Putamen (tissue), 1 donor: ENCODE measurements around the gene RPS28.
"Not testable (repeated sequence)": the region's sequence is repeated elsewhere in the genome, so short reads cannot be mapped to it uniquely, and the experiment has no call there.

Source experiments
- DNase-seq: peaks from one replicate; pipeline ENCODE4 v3.0.0-alpha.2; 2016; ENCODE audit warnings: low spot score

RPS28 gene

DNA sequence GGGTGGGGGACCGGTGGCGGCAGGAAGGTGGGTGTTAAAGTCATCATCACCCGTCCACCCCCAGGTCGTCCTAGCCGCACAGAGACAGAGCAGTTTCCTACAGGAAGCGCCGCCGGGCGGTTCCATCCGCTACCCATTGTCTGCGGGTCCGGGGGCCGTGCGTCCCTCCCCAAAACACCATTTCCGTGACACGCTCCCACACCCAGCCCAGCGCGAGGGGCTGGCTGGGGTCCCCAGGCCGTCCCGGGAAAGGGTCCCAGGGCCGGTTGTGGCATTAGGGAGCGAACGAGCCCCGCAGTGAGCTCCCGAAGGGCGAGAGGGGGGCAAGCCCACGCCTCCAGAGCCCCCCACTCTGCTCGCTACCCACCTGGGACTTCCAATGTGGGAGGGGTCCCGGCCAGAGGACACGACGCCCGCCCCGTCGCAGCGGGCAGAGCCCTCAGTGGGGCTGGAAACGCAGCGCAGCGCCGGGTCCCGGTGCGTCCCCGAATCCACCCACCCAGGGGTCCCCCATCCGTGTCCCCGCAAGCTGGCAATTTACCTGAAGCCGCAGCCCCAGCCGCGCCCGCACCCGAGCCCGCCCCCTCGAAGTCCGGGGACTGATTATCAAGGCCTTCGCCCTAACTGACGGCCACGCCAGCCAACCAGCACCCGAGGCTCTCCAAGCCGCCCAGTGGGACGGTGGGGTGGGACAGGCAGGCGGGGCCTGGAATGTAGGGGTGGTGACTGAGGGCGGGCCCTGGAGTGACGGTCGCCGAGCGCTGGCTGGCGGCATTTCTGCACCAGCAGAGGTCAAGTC is 21.6 kb downstream of the RPS28 start, which contains the start of gene KANK3:
TSS of gene KANK3 (minus strand) at position 579 of the 799 bp plus-strand sequence. CDS start 5,434 bp downstream, outside the sequence.
- peak; percentile 87 for DNase-seq

DNA sequence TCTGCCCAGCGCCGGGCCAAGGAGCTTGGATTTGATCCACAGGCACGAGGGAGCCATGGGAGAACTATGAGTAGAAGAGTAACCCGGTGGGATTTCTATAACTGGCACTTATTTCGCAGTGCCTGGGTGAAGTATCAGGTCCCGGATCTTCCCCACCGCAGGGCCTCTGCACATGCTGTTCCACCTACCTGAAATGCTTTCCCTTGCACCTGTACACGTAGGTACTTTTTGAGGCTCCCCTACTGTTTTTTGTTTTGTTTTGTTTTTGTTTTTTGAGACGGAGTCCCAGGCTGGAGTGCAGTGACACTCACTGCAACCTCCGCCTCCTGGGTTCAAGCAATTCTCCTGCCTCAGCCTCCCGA is 22.2 kb downstream of the RPS28 start:
- DNase-seq: no peak

DNA sequence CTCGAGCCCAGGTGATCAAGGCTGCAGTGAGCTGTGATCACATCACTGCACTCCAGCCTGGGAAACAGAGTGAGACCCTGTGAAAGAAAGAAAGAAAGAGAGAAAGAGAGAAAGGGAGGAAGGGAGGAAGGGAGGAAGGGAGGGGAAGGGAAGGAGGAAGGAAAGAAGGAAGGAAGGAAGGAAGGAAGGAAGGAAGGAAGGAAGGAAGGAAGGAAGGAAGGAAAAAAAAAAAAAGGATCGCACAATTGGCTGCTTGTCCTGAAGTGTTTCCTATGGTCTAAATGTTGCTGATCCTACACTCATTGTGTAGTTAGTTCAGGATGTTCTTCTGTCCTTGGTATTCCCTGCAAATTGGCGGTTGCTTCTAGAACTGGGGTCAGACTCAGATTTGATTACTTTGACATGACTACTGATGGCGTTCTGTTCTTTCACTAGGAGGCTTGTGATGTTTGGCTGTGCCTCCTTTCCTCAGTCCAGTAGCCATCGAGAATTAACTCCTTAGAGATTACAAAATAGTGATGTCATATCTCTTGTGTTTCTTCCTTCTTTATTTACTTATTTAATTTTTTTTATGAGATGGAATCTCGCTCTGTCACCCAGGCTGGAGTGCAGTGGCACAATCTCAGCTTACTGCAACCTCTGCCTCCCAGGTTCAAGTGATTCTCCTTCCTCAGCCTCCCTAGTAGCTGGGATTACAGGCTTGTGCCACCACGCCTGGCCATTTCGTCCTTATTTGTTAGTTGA is 28.5 kb downstream of the RPS28 start:
- DNase-seq: not testable (repeated sequence)

DNA sequence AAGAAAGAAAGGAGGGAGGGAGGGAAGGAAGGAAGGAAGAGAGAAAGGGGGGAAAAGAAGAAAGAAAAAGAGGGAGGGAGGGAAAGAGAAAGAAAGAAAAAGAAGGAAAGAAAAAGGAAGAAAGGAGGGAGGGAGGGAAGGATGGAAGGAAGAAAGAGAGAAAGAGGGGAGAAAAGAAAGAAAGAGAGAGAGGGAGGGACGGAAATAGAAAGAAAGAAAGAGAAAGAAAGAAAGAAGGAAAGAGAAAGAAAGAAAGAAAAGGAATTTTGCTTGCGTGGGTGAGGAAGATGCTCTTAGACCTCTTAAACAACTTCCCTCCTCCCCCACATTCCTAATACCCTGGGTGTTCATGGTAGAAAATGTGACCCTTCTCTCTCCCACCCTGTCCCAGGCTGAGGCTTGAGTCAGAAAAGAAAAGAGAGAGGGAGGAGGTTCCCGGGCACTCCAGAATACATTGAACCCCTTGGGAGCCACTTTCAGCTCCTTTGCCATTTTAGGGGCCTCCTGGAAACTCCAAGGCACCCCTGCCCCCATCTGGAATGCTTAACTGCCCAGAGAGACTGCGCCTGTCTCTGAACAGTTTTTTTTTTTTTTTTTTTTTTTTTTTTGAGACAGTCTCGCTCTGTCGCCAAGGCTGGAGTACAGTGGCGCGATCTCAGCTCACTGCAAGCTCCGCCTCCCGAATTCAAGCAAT is 31.0 kb downstream of the RPS28 start:
- DNase-seq: no peak

DNA sequence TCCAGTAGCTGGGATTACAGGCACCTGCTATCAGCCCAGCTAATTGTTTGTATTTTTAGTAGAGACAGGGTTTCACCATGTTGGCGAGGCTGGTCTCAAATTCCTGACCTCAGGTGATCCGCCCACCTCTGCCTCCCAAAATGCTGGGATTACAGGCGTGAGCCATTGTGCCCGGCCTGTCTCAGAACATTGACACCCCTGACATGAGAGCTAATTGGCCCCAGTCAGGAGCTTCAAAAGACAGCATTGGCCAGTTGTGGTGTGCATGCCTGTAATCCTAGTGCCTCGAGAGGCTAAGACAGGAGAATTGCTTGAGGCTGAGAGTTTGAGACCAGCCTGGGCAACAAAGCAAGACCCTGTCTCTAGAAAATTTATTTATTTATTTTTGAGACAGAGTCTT is 31.5 kb downstream of the RPS28 start:
- not testable (repeated sequence) for DNase-seq

DNA sequence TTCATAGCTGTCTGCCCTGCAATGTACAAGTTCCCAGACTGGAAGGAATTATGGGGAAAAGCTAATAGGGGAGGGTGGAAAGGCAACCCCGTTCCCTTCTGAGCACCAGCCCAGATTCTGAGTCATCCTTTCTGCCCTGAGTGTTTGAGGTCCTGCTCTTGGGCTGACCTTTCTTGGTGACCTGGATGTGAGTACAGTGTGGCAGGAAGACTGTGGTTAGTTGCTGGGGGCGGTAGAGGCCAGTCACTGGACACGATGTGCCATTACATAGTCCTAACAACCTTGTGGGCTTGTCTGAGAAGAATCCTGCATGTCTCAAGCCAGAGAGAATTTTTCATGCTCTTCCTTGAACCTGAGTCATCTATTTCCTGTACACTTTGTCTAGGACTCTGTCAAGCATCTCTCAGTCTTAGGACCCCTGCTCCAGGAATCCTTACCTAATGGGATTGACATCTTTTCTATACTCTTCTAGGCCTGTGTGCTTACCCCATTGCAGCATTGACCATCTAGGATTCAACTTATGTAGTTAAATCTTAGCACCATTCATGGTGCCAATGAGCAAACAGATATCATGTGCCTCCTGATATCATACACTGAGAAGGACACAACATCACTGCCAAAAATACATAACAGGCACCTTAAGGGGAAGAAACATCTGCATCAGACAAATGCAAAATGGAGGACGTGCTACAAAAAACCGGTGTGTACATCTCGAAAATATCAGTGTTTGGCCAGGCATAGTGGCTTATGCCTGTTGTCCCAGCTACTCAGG is 34.5 kb downstream of the RPS28 start:
- DNase-seq: no peak

DNA sequence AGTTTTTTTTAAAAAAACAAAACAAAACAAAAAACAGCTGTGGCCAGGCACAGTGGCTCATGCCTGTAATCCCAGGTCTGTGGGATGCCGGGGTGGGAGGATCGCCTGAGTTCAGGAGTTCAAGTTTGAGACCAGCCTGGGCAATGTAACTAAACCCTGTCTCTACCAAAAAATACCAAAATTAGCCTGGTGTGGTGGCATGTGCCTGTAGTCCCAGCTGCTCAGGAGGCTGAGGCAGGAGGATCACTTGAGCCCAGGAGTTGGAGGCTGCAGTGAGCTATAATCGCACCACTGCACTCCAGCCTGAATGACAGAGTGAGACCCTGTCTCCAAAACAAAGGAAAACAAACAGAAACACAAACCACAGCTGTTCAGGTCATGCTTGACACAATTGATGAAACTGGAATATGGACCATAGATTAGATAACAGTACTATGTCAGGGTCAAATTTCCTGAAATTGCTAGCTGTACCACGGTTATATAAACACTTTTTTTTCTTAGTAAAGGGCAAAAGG is 35.8 kb downstream of the RPS28 start:
- no peak for DNase-seq

DNA sequence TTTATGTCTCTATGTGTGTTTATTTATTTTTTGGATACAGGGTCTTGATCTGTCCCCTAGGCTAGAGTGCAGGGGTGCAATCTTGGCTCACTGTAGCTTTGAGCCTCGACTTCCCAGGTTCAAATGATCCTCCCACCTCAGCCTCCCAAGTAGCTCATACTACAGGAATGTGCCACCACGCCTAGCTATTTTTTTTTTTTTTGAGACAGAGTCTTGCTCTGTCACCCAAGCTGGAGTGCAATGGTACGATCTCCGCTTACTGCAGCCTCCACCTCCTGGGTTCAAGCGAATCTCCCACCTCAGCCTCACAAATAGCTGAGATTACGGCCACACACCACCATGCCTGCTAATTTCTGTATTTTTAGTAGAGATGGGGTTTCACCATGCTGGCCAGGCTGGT is 37.7 kb downstream of the RPS28 start:
- no peak for DNase-seq

DNA sequence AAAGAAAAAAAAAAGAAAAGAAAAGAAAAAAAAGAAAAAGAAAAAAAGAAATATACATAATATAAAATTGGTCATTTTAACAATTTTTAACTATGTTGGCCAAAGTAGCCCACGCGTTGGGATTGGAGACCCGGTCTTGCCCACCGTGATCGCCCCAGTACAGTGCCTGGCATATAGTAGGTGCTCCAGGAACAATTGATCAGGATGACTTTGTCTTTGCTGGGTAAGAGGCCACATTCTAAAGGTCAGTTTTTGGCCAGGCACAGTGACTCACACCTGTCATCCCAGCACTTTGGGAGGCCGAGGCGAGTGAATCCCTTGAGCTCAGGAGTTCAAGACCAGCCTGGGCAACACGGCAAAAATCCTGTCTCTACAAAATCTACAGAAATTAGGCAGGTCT is 38.9 kb downstream of the RPS28 start:
- DNase-seq: no peak

DNA sequence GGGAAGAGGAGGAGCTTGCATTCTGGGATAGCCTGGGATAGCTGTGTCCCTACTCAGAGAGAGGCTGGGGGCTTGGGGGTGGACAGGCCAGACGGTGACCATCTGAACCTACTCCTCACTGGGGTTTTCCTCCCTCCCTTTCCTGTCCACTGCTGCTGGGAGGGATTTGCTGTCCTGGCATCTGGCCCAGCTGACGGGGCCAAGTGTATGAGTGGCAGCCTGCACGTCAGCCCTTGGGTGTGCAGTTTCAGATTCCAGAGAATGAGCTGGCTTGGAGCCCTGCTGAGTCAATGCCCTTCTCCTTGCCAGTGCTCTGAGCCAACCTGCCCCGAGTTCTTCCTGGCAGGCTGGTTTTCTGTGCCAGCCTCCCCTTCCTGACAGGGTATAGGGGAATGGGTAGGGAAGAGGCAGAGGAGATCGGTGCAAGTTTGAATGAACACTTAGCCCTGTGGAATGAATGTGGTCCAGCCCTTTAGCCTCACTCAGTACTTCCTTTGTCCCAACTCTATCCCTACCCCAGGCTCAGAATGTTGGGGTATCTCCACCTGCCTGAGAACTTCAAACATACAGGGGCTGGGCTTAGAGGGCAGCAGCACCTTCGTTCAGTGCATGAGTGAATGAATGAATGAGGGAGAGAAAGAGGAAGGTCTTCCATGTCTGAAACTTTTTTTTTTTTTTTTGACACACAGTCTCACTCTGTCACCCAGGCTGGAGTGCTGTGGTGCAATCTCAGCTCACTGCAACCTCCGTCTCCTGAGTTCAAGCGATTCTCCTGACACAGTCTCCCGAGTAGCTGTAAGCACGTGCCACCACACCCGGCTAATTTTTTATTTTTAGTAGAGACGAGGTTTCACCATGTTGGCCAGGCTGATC is 40.9 kb downstream of the RPS28 start:
- DNase-seq: peak; percentile 80

DNA sequence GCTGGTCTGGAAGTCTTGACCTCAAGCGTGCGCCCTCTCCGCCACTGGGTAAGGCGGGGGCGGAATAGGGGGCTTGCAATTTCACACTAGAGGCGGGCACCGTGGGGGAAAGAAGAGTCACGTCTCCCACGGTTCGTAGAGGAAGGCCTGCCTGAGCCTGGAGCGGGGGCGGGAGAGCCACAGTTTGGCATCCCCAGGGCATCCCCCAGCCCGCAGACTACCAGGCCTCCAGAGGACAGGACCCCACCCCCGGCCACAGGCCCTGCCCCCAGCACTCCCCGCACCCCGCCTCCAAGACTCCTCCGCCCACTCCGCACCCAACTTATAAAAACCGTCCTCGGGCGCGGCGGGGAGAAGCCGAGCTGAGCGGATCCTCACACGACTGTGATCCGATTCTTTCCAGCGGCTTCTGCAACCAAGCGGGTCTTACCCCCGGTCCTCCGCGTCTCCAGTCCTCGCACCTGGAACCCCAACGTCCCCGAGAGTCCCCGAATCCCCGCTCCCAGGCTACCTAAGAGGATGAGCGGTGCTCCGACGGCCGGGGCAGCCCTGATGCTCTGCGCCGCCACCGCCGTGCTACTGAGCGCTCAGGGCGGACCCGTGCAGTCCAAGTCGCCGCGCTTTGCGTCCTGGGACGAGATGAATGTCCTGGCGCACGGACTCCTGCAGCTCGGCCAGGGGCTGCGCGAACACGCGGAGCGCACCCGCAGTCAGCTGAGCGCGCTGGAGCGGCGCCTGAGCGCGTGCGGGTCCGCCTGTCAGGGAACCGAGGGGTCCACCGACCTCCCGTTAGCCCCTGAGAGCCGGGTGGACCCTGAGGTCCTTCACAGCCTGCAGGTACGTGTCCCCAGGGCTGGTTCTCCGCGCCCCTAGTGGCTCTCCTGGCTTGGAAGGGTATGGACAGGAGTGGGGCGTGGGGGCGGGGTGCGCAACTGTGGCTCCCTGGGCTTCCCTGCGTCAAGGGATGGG is 42.8 kb downstream of the RPS28 start, which contains the start of gene ANGPTL4:
TSS of gene ANGPTL4 (plus strand) at position 353 of the 969 bp plus-strand sequence. CDS start at position 520, 167 bp downstream.
- no peak for DNase-seq

DNA sequence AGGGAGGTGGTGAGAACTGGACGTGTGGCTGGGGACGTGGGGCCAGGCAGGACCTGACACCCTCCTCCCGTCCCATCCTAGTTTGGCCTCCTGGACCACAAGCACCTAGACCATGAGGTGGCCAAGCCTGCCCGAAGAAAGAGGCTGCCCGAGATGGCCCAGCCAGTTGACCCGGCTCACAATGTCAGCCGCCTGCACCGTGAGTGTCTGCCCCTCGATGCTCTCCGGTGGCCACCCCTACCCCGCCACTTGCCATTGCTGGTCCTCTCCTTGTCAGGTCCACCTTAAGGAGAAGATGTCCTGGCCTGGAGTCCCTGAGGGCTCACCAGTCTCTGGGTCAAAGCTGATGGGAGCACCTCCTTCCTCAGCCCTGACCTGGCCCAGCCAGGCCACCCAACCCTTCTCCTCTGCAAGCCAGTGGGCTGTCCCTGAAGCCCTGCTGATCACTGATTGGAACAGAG is 44.9 kb downstream of the RPS28 start:
- DNase-seq: no peak

DNA sequence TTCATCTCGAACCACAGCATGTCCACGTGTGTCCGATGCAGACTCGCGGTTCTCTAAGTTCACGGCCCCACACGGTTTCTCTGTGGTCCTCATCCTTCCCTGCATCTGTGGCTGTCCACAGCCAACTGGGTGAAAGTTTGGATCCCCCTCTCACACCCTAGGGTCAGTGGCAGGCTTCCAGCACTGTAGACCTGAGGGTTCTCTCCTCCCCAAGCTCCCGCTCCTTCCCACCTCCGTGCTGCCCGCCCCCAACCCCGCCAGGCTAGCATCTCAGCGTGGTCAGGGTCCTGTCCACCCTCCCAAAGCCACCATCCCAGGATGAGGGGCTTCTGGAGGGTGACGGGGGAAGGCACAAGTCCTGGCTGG is 45.6 kb downstream of the RPS28 start:
- no peak for DNase-seq

DNA sequence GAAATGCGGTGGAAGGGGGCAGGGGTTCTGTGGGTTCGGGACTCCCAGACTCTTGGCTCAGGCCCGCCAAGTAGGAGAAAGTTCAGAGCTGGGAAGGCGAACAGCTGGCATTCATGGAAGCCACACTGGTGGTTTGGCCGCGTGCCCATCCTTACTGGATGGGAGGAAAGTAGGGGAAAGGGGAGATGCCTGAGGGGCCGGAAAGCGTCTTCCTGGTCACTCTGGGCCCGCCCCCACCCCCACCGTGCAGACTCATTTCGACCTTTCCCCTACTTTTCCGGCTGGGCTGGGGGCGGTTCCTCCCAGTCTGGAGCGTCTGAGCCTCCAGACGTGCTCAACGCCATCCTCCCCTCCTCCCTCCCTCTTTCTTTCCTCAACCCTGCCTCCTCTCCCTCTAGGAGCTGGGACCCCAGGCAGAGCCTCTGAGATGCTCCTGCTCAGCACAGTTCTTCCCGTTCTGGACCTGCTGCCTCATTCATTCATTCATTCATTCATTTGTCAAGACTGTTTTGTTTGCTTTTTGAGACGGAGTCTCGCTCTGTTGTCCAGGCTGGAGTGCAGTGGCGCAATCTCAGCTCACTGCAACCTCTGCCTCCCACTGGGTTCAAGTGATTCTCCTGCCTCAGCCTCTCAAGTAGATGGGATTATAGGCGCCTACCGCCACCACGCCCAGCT is 46.2 kb downstream of the RPS28 start:
- peak; percentile 77 for DNase-seq

DNA sequence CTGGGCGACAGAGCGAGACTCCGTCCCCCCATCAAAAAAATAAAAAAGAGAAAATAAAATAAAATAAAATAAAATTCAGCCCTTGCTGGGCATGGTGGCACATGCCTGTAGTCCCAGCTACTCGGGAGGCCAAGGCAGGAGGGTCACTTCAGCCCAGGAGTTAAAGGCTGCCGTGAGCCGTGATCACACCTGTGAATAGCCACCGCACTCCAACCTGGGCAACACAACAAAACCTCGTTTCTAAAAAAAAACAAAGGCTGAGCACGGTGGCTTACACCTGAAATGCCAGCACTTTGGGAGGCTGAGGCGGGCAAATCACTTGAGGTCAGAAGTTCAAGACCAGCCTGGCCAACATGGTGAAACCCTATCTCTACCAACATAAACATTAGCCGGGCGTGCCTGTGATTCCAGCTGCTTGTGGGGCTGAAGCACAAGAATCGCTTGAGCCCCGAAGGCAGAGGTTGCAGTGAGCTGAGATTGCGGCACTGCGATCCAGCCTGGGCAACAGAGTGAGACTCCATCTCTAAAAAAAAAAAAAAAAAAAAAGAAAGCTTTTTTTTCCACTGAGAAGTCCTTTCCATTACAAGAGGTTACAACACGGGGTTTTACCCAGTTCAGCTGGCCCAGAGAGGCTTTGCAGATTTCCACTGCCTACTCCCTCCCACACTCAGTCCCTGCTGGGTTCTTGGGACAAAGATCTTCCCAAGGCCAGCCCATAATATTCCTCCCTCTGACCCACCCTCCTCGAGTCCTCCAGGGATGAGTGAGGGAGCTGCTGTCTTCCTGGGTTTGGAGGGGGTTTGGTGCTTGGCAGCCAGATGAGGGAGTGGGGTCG is 49.1 kb downstream of the RPS28 start:
- no peak for DNase-seq

DNA sequence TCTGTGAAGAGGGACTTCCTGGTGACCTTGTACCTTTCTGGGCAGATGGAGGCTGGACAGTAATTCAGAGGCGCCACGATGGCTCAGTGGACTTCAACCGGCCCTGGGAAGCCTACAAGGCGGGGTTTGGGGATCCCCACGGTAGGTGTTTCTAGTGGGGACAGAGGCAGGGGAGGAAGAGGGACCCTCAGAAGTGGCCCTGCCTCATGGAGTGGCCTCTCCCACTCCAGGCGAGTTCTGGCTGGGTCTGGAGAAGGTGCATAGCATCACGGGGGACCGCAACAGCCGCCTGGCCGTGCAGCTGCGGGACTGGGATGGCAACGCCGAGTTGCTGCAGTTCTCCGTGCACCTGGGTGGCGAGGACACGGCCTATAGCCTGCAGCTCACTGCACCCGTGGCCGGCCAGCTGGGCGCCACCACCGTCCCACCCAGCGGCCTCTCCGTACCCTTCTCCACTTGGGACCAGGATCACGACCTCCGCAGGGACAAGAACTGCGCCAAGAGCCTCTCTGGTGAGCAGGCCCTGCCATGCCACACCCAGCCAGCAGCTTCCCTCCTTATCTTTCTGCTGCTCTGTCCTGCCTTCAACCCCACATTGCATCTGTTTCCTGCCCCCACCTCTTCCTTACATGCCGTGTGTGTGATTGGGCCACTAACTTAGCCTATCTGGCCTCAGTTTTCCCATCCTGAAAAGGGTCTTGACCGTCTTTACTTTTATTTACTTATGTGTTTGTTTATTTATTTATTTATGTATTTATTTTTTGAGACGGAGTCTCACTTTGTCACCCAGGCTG is 49.9 kb downstream of the RPS28 start:
- no peak for DNase-seq
